Fibroblast of villous mesenchyme (primary cell): ENCODE data around the gene SRCIN1. TPM values are rescaled to one million over a fixed set of nuclear protein-coding genes. Genes with fewer than 3 reads are reported as not detected.

Experiments
- DNase-seq: peaks from one replicate; pipeline ENCODE4 v3.0.0-alpha.2; 2010; ENCODE audit warnings: low read depth
- H3K4me3 ChIP-seq: 2 replicates; pipeline ENCODE4 v1.5.1; 2011; ENCODE audit warnings: low read depth, mild to moderate bottlenecking, low read length
- total RNA-seq: library from RNA; depleted of rRNA; stranded (reverse); fragments of >200 nt; gene quantifications from 2 replicates; pipeline ENCODE4 v1.2.3, GENCODE V29; 2012
- TF ChIP-seq, protein P1 (sequence below): IDR thresholded peaks from 2 replicates; pipeline ENCODE4 v1.5.1; 2012; ENCODE audit warnings: low read depth, mild to moderate bottlenecking, low read length; ENCODE audit not compliant: insufficient read depth

The SRCIN1 gene
- total RNA-seq, 1 donor, result not detected

DNA sequence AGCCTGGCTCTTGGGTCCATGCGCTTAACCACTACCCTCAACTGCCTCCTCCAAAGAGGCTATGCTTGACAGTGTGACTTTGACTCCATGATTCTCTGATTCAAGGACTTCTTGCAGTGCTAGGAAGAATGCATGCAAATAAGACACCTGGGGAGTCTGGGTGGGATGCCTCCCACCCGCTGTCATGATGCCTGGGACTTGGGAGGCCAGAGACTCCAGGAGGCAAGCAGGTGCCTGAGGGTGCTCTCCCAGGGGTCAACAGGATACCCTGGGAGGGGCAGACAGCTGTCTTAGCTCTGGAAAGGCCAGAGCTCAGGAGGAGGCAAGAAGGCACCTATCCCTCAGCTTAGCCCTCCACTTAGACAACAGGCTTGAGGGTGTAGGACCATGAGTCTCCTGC, 38.4 kb downstream of the SRCIN1 start:
- TF ChIP-seq, protein P1, sequence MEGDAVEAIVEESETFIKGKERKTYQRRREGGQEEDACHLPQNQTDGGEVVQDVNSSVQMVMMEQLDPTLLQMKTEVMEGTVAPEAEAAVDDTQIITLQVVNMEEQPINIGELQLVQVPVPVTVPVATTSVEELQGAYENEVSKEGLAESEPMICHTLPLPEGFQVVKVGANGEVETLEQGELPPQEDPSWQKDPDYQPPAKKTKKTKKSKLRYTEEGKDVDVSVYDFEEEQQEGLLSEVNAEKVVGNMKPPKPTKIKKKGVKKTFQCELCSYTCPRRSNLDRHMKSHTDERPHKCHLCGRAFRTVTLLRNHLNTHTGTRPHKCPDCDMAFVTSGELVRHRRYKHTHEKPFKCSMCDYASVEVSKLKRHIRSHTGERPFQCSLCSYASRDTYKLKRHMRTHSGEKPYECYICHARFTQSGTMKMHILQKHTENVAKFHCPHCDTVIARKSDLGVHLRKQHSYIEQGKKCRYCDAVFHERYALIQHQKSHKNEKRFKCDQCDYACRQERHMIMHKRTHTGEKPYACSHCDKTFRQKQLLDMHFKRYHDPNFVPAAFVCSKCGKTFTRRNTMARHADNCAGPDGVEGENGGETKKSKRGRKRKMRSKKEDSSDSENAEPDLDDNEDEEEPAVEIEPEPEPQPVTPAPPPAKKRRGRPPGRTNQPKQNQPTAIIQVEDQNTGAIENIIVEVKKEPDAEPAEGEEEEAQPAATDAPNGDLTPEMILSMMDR, result no peak
- no peak for DNase-seq
- H3K4me3 ChIP-seq, result no peak overlapping the region

DNA sequence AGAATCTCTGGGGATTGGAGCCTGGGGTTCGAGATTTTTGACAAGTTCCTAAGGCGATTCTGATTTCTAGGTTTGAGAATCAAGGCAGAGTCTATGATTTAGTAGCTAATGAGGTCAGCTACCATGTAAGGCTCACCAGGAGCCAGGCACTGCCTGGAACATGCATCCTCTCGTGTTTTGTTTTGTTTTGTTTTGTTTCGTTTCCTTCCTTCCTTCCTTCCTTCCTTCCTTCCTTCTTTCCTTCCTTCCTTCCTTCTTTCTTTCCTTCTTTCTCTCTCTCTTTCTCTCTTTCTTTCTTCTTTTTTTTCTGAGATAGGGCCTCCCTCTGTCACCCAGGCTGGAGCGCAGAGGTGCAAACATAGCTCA, 39.1 kb downstream of the SRCIN1 start:
- no peak for DNase-seq
- TF ChIP-seq, protein P1, result no peak
- no peak overlapping the region for H3K4me3 ChIP-seq

DNA sequence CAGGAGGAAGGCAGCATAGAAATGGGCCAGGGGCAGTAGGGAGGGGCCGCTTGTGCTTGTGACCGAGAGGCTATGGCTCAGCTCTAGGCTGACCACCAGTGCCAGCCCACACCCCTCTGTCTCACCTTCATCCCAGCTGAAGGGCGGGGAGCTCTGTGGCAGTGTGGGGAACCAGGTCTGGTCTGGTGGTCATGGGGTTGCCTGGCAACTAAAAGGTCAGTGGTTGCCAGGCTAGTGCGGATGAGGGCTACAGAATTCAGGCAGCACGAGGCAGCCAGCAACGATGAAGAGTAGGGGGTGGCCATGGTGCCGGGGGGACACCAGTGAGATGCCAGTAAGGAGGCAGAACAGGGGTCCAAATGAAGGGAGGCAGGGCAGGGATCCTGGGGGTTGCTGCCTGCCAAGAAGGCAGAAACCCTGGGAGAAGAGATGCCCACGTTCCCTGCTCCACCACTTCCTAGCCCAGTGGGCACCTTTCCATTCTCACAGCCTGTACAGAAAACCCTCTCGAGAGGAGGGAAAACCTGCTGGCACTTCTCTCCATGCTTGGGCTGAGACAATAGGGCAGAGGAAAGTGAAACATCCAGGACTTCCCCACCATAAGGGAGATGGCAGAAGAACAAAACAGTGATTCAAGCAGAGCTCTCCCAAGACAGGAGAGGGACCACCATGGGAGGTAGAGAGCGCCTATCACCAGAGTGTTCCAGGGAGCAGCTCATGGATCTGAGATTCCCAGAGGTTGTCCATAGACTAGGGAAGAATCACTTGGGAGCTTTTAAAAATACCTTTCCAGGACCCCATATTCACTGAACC, 39.7 kb downstream of the SRCIN1 start:
- H3K4me3 ChIP-seq, result no peak overlapping the region
- DNase-seq, result no peak
- TF ChIP-seq, protein P1, result no peak

DNA sequence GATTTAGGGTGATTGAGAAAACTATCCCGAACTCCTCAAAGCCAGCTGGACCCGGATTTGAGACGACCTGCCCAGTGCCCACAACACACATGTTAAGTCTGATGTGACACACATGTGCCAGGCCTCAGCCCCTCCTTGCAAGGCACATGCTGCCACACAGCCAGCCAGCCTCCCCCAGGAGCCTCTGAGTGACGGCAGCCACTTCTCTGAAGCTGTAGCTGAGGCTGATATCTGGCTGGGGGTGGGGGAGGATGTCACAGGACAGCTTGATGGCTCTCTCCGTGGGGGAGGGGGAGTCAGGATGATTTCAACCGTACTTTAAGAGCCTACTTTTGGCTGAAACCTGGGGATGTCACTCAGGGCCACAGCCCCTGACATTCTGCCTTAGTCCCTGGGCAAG, 40.9 kb downstream of the SRCIN1 start:
- TF ChIP-seq, protein P1, result no peak
- no peak overlapping the region for H3K4me3 ChIP-seq
- no peak for DNase-seq

DNA sequence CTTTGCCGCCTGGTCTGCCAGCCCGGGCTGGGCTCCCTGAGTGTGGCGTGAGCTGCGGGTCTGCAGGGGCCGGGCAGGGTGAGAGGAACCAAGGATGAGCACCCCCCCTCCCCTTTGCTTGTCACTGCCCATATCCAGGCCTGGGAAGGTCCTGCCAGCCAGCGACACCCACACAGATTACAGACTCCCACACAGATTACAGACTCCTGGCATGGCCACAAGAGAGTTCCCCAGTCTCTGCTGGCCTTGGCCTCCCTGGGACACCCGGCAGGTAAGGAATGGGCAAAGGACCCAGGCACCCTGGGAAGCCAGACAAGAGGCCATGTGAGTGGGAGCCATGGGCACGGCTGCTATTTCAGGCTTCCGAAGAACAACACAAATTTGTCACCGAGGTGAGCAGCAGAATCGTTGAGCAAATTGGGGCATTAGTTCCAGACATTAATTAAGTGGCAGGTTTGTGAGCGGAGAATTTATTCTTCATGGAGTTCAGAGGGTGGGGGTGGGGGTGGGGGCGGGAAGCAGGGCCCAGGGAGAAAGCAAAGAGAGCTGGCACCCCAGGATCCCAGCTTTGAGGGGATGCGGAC, 41.4 kb downstream of the SRCIN1 start:
- TF ChIP-seq, protein P1, result no peak
- no peak for DNase-seq
- no peak overlapping the region for H3K4me3 ChIP-seq

DNA sequence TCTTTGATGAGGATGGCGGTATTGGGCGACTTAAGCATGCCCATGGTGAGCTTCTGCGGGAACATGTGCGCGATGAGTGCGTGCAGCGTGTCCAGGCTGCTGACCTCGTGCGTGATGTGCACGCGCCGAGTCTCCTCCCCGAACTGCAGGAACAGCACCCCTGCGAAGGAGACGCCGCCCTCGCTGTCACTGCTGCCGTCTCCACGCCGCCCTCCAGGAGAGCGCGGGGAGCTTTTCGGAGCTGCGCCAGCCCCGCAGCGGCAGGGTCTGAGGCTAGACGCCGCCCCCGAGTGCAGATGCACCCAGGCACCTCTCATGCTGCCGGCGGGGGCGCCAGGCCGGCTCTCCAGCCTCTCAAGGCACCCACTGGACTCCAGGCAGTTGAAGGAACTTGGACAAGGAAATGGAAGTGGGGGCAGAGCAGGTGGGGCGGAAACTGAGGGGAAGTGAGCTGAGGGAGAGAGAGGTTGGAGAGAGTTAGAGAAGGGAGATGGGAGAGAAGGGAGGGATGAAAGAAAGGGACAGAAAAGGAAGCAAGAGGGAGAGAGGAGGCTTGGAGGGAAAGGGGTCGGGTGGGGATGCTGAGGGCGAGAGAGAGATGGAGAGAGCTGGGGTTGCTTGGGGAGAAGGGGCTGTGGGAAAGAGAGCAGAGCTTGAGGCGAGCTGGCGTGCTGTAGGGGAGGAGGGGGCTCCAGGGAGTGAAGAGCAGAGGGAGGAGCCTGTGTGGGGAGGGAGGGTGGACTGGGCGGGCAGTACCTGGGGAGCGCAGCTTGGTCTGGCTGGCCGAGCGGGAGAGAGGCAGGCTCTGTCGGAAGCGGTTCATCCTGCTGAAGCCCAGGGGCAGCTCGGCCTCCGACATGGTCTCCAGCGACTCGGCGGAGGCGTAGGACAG, 42.1 kb downstream of the SRCIN1 start:
- no peak overlapping the region for H3K4me3 ChIP-seq
- DNase-seq, result no peak
- TF ChIP-seq, protein P1, result no peak
